ENCODE results near the gene C18orf32.
"Not testable (repeated sequence)": the region's sequence is repeated elsewhere in the genome, so short reads cannot be mapped to it uniquely, and the experiment has no call there.

The C18orf32 gene

DNA sequence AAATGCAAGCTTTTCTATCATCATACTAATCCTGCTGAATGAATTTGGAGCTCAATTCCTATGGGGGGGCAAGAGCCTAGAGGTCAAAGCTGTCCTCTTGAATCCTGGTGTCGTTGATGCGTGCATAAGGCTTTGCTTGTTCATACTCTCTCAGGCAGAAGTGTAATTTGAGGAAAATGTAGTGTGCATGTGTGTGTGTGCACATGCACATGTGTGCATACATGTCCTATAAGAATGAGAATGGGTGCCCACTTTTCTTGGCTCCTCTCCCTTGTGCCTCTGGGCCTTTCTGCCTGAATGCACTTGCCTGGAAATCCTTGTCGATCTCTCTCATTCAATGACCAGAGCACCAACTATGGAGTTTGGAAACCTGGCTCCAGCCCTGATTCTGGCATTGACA, 28.5 kb upstream of the C18orf32 start:
- TF ChIP-seq, protein P1, sequence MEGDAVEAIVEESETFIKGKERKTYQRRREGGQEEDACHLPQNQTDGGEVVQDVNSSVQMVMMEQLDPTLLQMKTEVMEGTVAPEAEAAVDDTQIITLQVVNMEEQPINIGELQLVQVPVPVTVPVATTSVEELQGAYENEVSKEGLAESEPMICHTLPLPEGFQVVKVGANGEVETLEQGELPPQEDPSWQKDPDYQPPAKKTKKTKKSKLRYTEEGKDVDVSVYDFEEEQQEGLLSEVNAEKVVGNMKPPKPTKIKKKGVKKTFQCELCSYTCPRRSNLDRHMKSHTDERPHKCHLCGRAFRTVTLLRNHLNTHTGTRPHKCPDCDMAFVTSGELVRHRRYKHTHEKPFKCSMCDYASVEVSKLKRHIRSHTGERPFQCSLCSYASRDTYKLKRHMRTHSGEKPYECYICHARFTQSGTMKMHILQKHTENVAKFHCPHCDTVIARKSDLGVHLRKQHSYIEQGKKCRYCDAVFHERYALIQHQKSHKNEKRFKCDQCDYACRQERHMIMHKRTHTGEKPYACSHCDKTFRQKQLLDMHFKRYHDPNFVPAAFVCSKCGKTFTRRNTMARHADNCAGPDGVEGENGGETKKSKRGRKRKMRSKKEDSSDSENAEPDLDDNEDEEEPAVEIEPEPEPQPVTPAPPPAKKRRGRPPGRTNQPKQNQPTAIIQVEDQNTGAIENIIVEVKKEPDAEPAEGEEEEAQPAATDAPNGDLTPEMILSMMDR (IDR thresholded peaks at IDR 0.05; ENCODE audit: low read depth, low read length), result no peak
- no peak for DNase-seq (ENCODE audit: extremely low read depth, low read depth)

DNA sequence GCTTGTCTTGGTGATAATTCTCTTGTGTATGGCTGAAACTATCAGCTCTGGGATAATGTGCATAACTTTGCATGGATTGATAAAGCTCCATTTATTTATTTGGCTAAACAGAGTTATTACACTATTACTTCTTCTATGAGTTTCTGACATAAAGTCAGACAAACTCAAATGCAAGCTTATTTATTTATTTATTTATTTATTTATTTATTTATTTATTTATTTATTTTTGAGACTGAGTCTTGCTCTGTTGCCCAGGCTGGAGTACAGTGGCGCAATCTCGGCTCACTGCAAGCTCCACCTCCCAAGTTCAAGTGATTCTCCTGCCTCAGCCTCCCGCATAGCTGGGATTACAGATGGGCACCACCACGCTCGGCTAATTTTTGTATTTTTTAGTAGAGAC, 28.0 kb upstream of the C18orf32 start:
- not testable (repeated sequence) for DNase-seq (ENCODE audit: extremely low read depth, low read depth)

DNA sequence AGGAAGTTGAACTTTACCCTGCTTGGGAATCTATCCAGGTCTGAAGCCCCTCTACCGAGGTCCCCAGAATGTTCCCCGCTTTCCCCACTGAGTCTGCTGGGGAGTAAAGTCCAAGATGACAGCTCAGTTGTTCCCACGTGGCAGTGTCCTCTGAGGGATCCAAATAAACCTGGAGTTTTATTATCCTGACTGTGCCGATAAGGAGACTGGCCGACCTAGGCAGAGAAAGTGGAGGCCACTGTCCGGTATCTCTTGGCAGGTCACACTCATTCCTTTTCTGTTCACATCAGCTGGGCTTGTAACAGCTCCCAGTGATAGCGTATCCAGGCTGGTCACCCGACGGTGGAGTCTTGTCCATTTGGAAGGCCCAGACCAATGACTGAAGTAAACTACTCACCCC, 27.5 kb upstream of the C18orf32 start:
- TF ChIP-seq, protein P1 (IDR thresholded peaks at IDR 0.05; ENCODE audit: low read depth, low read length), result no peak
- DNase-seq (ENCODE audit: extremely low read depth, low read depth), result no peak

DNA sequence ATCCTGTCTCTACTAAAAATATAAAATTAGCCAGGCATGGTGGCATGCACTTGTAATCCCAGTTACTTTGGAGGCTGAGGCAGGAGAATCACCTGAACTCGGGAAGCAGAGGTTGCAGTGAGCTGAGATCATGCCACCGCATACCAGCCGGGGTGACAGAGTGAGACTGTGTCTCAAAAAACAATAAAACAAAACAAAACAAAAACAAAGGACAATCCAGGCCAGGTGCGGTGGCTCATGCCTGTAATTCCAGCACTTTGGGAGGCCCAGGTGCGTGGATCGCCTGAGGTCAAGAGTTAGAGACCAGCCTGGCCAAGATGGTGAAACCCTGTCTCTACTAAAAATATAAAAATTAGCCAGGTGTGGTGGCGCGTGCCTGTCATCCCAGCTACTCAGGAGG, 25.8 kb upstream of the C18orf32 start:
- not testable (repeated sequence) for DNase-seq (ENCODE audit: extremely low read depth, low read depth)

DNA sequence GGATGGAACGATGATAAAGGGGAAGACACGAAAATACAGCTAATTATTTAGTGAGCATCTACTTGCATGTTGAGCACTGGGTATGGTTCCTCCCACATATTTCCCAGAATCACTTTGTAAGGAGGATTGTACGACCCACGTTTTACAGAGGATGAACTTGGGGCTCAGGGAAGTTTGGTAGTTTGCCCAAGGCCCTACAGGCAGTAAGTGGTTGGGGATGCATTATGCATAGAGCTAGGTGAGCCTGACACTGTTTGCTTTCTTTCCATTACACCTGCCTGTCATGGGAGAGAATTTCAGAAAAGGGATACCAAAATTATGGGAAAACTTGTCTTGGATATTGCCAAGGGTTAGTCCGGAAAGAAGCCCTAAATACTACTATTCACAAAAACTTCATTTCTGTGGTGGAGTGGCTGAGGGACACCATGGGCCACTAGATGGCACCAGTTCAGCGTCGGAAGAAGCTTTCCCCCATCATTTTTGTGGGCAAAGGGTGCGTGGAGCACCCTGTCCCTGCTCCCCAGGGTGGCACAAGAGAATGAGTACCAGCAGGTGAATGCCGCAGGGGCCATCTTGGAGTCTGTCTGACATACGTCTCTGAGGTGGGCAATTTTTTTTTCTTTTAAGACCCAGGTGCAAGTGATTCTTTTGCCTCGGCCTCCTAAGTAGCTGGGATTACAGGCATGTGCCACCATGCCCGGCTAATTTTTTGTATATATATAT, 23.5 kb upstream of the C18orf32 start:
- TF ChIP-seq, protein P1 (IDR thresholded peaks at IDR 0.05; ENCODE audit: low read depth, low read length), result peak; percentile 88
- DNase-seq (ENCODE audit: extremely low read depth, low read depth), result no peak

DNA sequence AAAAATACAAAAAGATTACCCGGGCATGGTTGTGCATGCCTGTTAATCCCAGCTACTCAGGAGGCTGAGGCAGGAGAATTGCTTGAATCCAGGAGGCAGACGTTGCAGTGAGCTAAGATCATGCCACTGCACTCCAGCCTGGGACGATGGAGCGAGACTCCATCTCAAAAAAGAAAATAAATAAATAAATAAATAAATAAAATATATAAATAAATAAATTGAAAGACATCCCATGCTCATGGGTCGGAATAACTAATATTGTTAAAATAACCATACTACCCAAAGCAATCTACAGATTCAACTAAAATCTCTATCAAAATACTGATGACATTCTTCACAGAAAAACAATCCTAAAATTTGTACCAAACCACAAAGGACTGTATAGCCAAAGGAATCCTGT, 19.4 kb upstream of the C18orf32 start:
- not testable (repeated sequence) for DNase-seq (ENCODE audit: extremely low read depth, low read depth)

DNA sequence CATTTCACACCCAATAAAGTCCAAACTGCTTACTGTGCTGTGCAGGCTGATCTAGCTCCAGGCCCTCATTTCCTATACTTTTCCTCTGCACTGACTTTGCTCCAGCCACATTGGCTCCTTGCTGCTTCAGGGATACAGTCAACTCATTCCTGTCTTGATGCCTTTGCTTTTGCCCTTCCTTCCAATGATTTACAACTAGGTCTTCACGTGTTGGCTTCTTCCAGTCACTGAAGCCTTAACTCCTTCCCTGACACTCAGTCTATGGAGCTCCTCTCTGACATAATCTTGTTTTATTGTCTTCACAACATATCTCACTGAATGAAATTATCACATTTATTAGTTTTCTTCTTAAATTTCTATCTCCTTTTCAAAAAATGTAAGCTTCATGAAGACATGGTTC, 16.9 kb upstream of the C18orf32 start:
- TF ChIP-seq, protein P1 (IDR thresholded peaks at IDR 0.05; ENCODE audit: low read depth, low read length), result no peak
- DNase-seq (ENCODE audit: extremely low read depth, low read depth), result no peak

DNA sequence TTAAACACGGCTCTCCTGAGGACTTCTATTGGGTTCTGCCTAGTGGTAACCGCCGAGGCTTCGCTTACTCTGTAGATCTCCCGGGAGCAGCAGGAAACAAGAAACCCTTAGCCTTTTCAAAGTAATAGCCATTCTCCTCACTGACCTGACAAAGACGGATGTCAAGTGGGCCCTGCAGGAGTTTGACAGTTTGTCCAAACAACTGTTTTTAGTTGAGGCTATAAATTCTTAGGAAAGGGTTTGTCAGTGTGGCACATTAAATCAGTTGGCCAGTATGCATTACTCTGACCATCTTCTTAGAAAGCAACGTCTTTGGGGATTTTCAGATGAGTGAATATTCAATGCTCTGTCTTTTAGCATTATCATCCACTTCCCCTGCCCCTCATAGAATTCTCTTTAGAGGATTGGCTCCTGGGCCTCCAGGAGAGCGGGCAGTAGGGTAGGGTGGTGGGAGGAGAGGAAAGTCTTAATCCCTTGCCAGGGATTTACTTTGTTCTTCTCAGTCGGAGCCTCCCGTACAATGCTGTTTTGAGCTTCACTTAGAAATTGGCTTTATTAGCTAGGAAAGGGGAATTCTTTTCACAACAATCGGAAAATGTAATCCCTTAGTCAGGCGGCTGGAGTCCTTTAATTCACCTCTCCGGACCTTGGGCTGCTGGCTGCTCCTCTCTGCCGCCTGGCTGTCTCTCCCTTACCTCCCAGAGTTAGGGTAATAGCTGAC, 13.3 kb upstream of the C18orf32 start:
- TF ChIP-seq, protein P1 (IDR thresholded peaks at IDR 0.05; ENCODE audit: low read depth, low read length), result no peak
- DNase-seq (ENCODE audit: extremely low read depth, low read depth), result no peak

DNA sequence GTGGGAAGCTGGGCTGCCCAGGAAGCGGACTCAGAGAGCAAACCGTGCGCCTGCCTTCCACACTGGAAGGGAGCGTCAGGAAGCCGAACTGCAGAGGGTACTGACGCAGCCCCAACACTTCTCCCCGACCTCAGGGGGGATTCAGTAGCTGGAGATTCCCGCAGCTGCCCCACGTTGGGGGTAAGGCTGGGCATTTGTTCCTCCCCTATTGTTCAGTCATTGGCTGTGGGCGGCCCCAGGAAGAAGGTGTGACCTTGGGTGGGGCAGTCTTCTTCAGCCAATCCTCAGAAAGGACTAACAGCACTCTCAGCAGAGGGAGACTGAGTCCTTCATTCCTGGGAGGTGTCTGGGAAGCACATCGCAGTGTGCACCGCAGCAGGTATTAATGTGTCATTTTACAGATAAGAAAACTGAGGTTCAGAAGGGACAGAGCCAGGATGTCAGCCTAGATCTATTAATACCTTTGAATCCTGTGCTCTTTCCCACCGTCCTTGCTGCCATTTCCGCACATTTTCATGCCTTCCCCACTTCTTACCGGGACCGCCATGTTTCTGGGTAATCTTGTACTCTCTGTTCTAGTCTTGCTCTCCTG, 12.1 kb upstream of the C18orf32 start:
- no peak for DNase-seq (ENCODE audit: extremely low read depth, low read depth)

More for the DNA sequence above, 12.1 kb upstream of the C18orf32 start:
- TF ChIP-seq, protein P1 (IDR thresholded peaks at IDR 0.05; ENCODE audit: low read depth, low read length), result no peak

All from AG09319 (cell line).